ENCODE results near the gene CAPN10. TPM values are rescaled to one million over a fixed set of nuclear protein-coding genes. Genes with fewer than 3 reads are reported as not detected.
"Not testable (repeated sequence)": the region's sequence is repeated elsewhere in the genome, so short reads cannot be mapped to it uniquely, and the experiment has no call there.

CAPN10 gene, protein sequence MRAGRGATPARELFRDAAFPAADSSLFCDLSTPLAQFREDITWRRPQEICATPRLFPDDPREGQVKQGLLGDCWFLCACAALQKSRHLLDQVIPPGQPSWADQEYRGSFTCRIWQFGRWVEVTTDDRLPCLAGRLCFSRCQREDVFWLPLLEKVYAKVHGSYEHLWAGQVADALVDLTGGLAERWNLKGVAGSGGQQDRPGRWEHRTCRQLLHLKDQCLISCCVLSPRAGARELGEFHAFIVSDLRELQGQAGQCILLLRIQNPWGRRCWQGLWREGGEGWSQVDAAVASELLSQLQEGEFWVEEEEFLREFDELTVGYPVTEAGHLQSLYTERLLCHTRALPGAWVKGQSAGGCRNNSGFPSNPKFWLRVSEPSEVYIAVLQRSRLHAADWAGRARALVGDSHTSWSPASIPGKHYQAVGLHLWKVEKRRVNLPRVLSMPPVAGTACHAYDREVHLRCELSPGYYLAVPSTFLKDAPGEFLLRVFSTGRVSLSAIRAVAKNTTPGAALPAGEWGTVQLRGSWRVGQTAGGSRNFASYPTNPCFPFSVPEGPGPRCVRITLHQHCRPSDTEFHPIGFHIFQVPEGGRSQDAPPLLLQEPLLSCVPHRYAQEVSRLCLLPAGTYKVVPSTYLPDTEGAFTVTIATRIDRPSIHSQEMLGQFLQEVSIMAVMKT
- 27.8 and 30.9 TPM in 2 replicates for total RNA-seq (2022)
- Bru-seq, nascent RNA = percentile 49 among the genes with signal in this experiment
- percentile 55 among the genes with signal in this experiment for BruChase-seq, experiment 1, labeled RNA remaining after a 2-hour chase
- BruChase-seq, experiment 2, labeled RNA remaining after a 6-hour chase = percentile 55 among the genes with signal in this experiment
- long read RNA-seq, transcript CAPN10-207 (12 exons, 2,644 nt) = major isoform, 7 of 27 reads
- long read RNA-seq, partial matches to known transcripts = 3 of 27 reads
- long read RNA-seq, other reads (novel, unspliced or antisense) = 14 of 27 reads

DNA sequence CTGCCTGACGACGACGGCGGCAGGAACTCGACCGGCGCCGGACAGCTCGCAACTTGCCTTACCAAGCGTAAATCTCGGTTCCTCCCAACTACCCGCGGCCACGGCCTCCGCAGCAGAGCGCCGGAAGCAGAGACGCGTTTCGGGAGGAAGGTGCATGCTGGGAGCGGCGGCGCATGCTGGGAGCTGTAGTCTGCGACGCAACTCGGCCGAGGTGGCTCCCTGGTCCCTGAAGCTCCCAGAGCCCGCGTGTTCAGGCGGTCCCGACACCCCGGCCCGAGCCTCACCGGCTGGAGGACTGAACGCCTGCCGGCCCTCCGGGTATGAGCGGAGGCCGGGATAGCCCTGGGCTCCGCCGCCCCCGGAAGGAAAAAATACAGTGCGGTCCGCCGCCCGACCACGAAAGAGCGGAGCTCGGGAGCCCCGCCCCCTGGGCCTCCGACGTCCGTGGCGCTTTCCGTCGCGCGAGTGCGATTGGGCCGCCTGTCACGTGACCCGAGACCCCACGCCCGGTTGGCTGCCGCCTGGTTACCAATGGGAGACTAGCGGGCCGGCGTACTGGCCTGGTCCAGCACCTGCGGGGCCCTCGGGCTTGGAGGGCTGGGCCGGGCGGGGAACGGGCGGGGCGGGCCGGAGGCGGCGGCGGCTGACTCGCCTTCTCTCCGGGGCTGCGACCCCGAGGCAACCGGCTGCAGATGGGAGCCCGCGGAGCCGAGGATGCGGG, at the start of gene CAPN10:
CAPN10 (plus strand) TSS at position 537 of the 721 bp plus-strand sequence; CDS start at position 715, 178 bp downstream.
- no peaks in the 10 kb centered on the region for H3K27me3 Mint-ChIP-seq (ENCODE audit: insufficient read depth, unreplicated experiment)
- H3K36me3 ChIP-seq (ENCODE audit: control insufficient read depth, insufficient read depth, low read length) = no peaks in the 10 kb centered on the region
- H3K27ac Mint-ChIP-seq (ENCODE audit: unreplicated experiment) = peak within 1 kb of the TSS; percentile 71
- ChIA-PET POLR2A (interaction anchor here (1.0 to 3.6 kb wide), 4 partner anchors 17 to 26 kb away, joined by 5 to 31 read pairs (median 10); partner anchors contain the start of gene DUSP28), CTCF (interaction anchor here (0.6 to 1.9 kb wide), 8 partner anchors 10 to 78 kb away, joined by 3 to 25 read pairs (median 4); partner anchors contain the start of gene DUSP28)
- no peaks in the 10 kb centered on the region for H3K27me3 ChIP-seq (replicated peaks; ENCODE audit: control insufficient read depth, insufficient read depth, low read length)
- intact Hi-C loops (cut with micrococcal nuclease; ENCODE audit: unreplicated experiment) = loop anchor here (1.0 kb wide), 1 partner anchor 18 kb away; no protein-coding TSS in a partner anchor
- H3K4me3 Mint-ChIP-seq (ENCODE audit: unreplicated experiment) = peak within 1 kb of the TSS; percentile 89
- peak within 1 kb of the TSS; percentile 71 for H3K4me3 ChIP-seq (ENCODE audit: low read depth, low read length)
- no peaks in the 10 kb centered on the region for H3K9me3 ChIP-seq
- H3K4me1 Mint-ChIP-seq (ENCODE audit: low read depth, unreplicated experiment) = peaks cover 16% of the 10 kb centered on the region
- TF ChIP-seq, protein P1, sequence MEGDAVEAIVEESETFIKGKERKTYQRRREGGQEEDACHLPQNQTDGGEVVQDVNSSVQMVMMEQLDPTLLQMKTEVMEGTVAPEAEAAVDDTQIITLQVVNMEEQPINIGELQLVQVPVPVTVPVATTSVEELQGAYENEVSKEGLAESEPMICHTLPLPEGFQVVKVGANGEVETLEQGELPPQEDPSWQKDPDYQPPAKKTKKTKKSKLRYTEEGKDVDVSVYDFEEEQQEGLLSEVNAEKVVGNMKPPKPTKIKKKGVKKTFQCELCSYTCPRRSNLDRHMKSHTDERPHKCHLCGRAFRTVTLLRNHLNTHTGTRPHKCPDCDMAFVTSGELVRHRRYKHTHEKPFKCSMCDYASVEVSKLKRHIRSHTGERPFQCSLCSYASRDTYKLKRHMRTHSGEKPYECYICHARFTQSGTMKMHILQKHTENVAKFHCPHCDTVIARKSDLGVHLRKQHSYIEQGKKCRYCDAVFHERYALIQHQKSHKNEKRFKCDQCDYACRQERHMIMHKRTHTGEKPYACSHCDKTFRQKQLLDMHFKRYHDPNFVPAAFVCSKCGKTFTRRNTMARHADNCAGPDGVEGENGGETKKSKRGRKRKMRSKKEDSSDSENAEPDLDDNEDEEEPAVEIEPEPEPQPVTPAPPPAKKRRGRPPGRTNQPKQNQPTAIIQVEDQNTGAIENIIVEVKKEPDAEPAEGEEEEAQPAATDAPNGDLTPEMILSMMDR (IDR thresholded peaks at IDR 0.05; ENCODE audit: insufficient read depth in 1 of 2, low read depth in 1 of 2, low read length in 1 of 2, severe bottlenecking in 1 of 2, unreplicated experiment in 1 of 2) = no peak
- H3K4me1 ChIP-seq = no peaks in the 10 kb centered on the region
- peaks cover 4% of the 10 kb centered on the region for H3K36me3 Mint-ChIP-seq (ENCODE audit: insufficient read depth, unreplicated experiment)
- no peaks in the 10 kb centered on the region for H3K9me3 Mint-ChIP-seq (ENCODE audit: unreplicated experiment)
- DNase-seq = peak; percentile 93 to 94
- no TSS peak for BruUV-seq (replicated peaks)

DNA sequence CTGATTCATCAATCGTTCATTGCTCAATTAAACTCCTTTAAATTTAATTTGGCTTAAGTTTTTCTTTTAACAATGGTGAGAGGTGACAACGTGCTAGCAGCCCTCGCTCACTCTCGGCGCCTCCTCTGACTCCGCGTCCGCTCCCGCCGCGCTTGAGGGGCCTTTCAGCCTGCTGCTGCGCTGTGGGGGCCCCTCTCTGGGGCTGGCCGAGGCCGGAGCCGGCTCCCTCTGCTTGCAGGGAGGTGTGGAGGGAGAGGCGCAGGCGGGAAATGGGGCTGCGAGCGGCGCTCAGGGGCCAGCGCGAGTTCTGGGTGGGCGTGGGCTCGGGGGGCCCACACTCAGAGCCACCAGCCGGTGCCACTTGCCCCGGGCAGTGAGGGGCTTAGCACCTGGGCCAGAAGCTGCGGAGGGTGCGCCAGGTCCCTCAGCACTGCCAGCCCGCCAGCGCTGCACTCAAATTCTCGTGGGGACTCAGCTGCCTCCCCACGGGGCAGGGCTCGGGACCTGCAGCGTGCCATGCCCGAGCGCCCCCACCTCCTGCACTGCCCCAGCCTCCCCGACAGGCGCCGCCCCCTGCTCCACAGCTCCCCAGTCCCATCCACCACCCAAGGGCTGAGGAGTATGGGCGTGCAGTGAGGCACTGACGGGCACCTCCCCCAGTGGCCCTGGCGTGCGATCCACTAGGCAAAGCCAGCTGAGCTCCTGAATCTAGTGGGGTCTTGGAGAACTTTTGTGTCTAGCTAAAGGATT, 48.3 kb upstream of the CAPN10 start:
- ChIA-PET POLR2A (no interaction called here), CTCF (no interaction called here)
- no peak for DNase-seq
- H3K36me3 Mint-ChIP-seq (ENCODE audit: insufficient read depth, unreplicated experiment) = peaks cover 27% of the 10 kb centered on the region
- H3K4me3 Mint-ChIP-seq (ENCODE audit: unreplicated experiment) = no peak overlapping the region
- H3K27me3 ChIP-seq (replicated peaks; ENCODE audit: control insufficient read depth, insufficient read depth, low read length) = no peaks in the 10 kb centered on the region
- no peaks in the 10 kb centered on the region for H3K36me3 ChIP-seq (ENCODE audit: control insufficient read depth, insufficient read depth, low read length)
- intact Hi-C loops (cut with micrococcal nuclease; ENCODE audit: unreplicated experiment) = no loop called here
- H3K4me1 ChIP-seq = 0 out of 2 replicates have a peak, but pooled peaks cover 4% of the 10 kb centered on the region
- no peaks in the 10 kb centered on the region for H3K27me3 Mint-ChIP-seq (ENCODE audit: insufficient read depth, unreplicated experiment)
- TF ChIP-seq, protein P1 (IDR thresholded peaks at IDR 0.05; ENCODE audit: insufficient read depth in 1 of 2, low read depth in 1 of 2, low read length in 1 of 2, severe bottlenecking in 1 of 2, unreplicated experiment in 1 of 2) = no peak
- no peaks in the 10 kb centered on the region for H3K9me3 Mint-ChIP-seq (ENCODE audit: unreplicated experiment)
- H3K9me3 ChIP-seq = no peaks in the 10 kb centered on the region
- no peak overlapping the region for H3K4me3 ChIP-seq (ENCODE audit: low read depth, low read length)
- no peak overlapping the region for H3K27ac Mint-ChIP-seq (ENCODE audit: unreplicated experiment)
- H3K4me1 Mint-ChIP-seq (ENCODE audit: low read depth, unreplicated experiment) = peaks cover 8% of the 10 kb centered on the region
- no TSS peak for BruUV-seq (replicated peaks)

DNA sequence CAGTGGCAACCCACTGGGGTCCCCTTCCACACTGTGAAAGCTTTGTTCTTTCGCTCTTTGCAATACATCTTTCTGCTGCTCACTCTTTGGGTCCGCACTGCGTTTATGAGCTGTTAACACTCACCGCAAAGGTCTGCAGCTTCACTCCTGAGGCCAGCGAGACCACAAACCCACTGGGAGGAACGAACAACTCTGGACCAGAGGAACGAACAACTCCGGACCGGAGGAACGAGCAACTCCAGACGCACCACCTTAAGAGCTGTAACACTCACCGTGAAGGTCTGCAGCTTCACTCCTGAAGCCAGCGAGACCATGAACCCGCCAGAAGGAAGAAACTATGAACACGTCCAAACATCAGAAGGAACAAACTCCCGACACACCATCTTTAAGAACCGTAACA, 47.4 kb upstream of the CAPN10 start:
- intact Hi-C loops (cut with micrococcal nuclease; ENCODE audit: unreplicated experiment); H3K4me3 Mint-ChIP-seq (ENCODE audit: unreplicated experiment); H3K27ac Mint-ChIP-seq (ENCODE audit: unreplicated experiment); H3K36me3 ChIP-seq (ENCODE audit: control insufficient read depth, insufficient read depth, low read length); H3K9me3 ChIP-seq; POLR2A ChIA-PET; H3K4me3 ChIP-seq (ENCODE audit: low read depth, low read length); BruUV-seq (replicated peaks); H3K4me1 ChIP-seq; DNase-seq; H3K27me3 ChIP-seq (replicated peaks; ENCODE audit: control insufficient read depth, insufficient read depth, low read length); H3K27me3 Mint-ChIP-seq (ENCODE audit: insufficient read depth, unreplicated experiment); H3K4me1 Mint-ChIP-seq (ENCODE audit: low read depth, unreplicated experiment); CTCF ChIA-PET; H3K9me3 Mint-ChIP-seq (ENCODE audit: unreplicated experiment): not testable (repeated sequence)
- H3K36me3 Mint-ChIP-seq (ENCODE audit: insufficient read depth, unreplicated experiment) = peaks cover 32% of the 10 kb centered on the region
